GM10266 (cell line): Measurements from ENCODE around the gene PPT1.

Experiments
- DNase-seq: peaks from one replicate; pipeline ENCODE4 v3.0.0; 2012; ENCODE audit errors: extremely low spot score
- TF ChIP-seq, protein P1 (sequence below): IDR thresholded peaks from 2 replicates; pipeline ENCODE4 v1.5.1; 2012; ENCODE audit warnings: mild to moderate bottlenecking, low read depth; ENCODE audit not compliant: control insufficient read depth, insufficient read depth; ENCODE audit errors: missing control alignments

PPT1 gene

DNA sequence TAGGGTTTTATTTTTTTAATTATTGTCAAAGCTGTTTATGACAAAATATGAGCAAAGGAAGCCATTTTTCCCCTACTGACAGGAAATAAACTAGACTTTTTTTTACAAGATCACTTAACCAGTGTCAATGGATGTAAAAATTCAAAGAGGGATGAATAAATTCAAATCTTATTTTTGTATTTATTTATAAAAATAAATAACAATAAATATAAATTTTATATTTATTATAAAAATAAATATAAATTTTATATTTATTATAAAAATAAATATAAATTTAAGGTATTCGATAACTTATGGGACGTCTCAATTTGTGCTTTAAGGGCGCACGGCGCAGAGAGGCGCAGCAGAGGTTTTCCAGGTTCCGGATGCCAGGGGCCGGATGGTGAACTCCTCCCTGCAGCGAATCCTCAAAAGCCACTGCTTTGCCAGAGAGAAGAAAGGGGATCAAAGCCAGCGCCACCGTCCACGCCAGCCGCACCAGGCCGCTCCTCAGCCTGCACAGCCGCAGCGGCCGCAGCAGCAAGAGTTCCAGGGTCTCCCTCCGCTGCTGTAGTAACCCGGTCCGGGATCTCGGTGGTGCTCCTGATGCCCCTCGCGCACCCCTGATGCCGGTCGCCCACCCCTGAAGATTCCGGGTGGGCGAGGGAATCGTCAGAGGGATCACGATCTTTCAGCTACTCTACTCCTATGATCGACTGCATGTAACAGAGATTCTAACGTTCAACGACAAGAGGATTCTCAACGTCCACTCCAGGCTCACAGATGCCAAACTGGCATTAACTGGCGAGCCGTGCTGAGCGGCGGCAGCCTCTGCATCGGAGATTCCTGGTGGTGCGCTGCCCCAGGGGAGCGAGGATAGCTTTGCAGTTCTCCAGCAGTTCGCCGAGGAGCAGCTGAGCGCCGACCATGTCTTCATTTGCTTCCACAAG lies 35.6 kb upstream of the PPT1 start:
- TF ChIP-seq, protein P1, sequence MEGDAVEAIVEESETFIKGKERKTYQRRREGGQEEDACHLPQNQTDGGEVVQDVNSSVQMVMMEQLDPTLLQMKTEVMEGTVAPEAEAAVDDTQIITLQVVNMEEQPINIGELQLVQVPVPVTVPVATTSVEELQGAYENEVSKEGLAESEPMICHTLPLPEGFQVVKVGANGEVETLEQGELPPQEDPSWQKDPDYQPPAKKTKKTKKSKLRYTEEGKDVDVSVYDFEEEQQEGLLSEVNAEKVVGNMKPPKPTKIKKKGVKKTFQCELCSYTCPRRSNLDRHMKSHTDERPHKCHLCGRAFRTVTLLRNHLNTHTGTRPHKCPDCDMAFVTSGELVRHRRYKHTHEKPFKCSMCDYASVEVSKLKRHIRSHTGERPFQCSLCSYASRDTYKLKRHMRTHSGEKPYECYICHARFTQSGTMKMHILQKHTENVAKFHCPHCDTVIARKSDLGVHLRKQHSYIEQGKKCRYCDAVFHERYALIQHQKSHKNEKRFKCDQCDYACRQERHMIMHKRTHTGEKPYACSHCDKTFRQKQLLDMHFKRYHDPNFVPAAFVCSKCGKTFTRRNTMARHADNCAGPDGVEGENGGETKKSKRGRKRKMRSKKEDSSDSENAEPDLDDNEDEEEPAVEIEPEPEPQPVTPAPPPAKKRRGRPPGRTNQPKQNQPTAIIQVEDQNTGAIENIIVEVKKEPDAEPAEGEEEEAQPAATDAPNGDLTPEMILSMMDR = no peak
- DNase-seq = no peak

- TF ChIP-seq, protein P1 = no peak
- DNase-seq = no peak
These were observed 33.8 kb upstream of the PPT1 start for GRCh38 chr1:40130892-40131291.

- no peak for DNase-seq
- TF ChIP-seq, protein P1 = no peak
These were observed 25.8 kb upstream of the PPT1 start for GRCh38 chr1:40122855-40123254.

- no peak for DNase-seq
- TF ChIP-seq, protein P1 = no peak
These were observed 23.1 kb upstream of the PPT1 start for GRCh38 chr1:40120128-40120527.

GRCh38 chr1:40114400-40114799 lies 17.3 kb upstream of the PPT1 start:
- DNase-seq = no peak
- TF ChIP-seq, protein P1 = no peak

DNA sequence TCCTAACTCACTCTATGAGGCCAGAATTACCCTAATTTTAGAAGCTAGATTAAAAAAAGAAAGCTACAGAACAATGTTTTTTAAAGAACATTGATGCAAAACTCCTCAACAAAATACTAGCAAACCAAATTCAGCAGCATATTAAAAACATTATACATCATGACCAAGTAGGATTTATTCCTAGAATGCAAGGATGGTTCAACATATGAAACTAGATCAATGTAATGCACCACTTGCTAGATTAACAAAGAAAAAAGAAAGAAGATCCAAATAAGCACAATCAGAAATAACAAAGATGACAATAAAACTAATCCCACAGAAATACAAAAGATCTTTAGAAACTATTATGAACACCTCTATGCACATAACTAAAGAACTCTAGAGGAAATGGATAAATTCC lies 13.3 kb upstream of the PPT1 start:
- DNase-seq = no peak
- TF ChIP-seq, protein P1 = no peak

- TF ChIP-seq, protein P1 = no peak
- no peak for DNase-seq
These were observed 10.4 kb upstream of the PPT1 start for GRCh38 chr1:40107290-40107959.
